ENCODE measurements around the gene MRRF.
"Not testable (repeated sequence)": the region's sequence is repeated elsewhere in the genome, so short reads cannot be mapped to it uniquely, and the experiment has no call there.

MRRF gene

GRCh38 chr9:122274055-122274454 lies 9.4 kb downstream of the MRRF start:
- in situ Hi-C loops (cut with MboI; ENCODE audit: low sequenced_read_pairs), result no loop called here

GRCh38 chr9:122276096-122276495 lies 11.4 kb downstream of the MRRF start:
- in situ Hi-C loops (cut with MboI; ENCODE audit: low sequenced_read_pairs), result no loop called here

- in situ Hi-C loops (cut with MboI; ENCODE audit: low sequenced_read_pairs), result no loop called here
Measured at GRCh38 chr9:122277285-122277897, 12.7 kb downstream of the MRRF start.

- in situ Hi-C loops (cut with MboI; ENCODE audit: low sequenced_read_pairs), result no loop called here
Measured at GRCh38 chr9:122281368-122281767, 16.7 kb downstream of the MRRF start.

- in situ Hi-C loops (cut with MboI; ENCODE audit: low sequenced_read_pairs), result no loop called here
Measured at GRCh38 chr9:122286764-122287163, 22.1 kb downstream of the MRRF start.

GRCh38 chr9:122287214-122287720 lies 22.6 kb downstream of the MRRF start:
- in situ Hi-C loops (cut with MboI; ENCODE audit: low sequenced_read_pairs), result no loop called here

- in situ Hi-C loops (cut with MboI; ENCODE audit: low sequenced_read_pairs), result no loop called here
Measured at GRCh38 chr9:122291458-122291857, 26.8 kb downstream of the MRRF start.

- in situ Hi-C loops (cut with MboI; ENCODE audit: low sequenced_read_pairs), result no loop called here
Measured at GRCh38 chr9:122294531-122294930, 29.8 kb downstream of the MRRF start.

GRCh38 chr9:122297512-122297911 lies 32.8 kb downstream of the MRRF start:
- in situ Hi-C loops (cut with MboI; ENCODE audit: low sequenced_read_pairs), result no loop called here

GRCh38 chr9:122302237-122303093 lies 37.8 kb downstream of the MRRF start:
- in situ Hi-C loops (cut with MboI; ENCODE audit: low sequenced_read_pairs), result no loop called here

GRCh38 chr9:122307061-122307460 lies 42.4 kb downstream of the MRRF start:
- in situ Hi-C loops (cut with MboI; ENCODE audit: low sequenced_read_pairs), result no loop called here

- in situ Hi-C loops (cut with MboI; ENCODE audit: low sequenced_read_pairs), result no loop called here
Measured at GRCh38 chr9:122307925-122308324, 43.2 kb downstream of the MRRF start.

GRCh38 chr9:122309861-122310260 lies 45.2 kb downstream of the MRRF start:
- in situ Hi-C loops (cut with MboI; ENCODE audit: low sequenced_read_pairs), result no loop called here

- in situ Hi-C loops (cut with MboI; ENCODE audit: low sequenced_read_pairs), result no loop called here
Measured at GRCh38 chr9:122314165-122314564, 49.5 kb downstream of the MRRF start.

- in situ Hi-C loops (cut with MboI; ENCODE audit: low sequenced_read_pairs), result no loop called here
Measured at GRCh38 chr9:122315534-122315933, 50.9 kb downstream of the MRRF start.

- in situ Hi-C loops (cut with MboI; ENCODE audit: low sequenced_read_pairs), result no loop called here
Measured at GRCh38 chr9:122318284-122318683, 53.6 kb downstream of the MRRF start.

GRCh38 chr9:122320413-122320881 lies 55.8 kb downstream of the MRRF start:
- in situ Hi-C loops (cut with MboI; ENCODE audit: low sequenced_read_pairs), result no loop called here

- in situ Hi-C loops (cut with MboI; ENCODE audit: low sequenced_read_pairs), result no loop called here
Measured at GRCh38 chr9:122322553-122322952, 57.9 kb downstream of the MRRF start.

- in situ Hi-C loops (cut with MboI; ENCODE audit: low sequenced_read_pairs), result not testable (repeated sequence)
Measured at GRCh38 chr9:122324665-122325064, 60.0 kb downstream of the MRRF start.

- in situ Hi-C loops (cut with MboI; ENCODE audit: low sequenced_read_pairs), result no loop called here
Measured at GRCh38 chr9:122325124-122325523, 60.4 kb downstream of the MRRF start.

- in situ Hi-C loops (cut with MboI; ENCODE audit: low sequenced_read_pairs), result no loop called here
Measured at GRCh38 chr9:122327175-122327574, 62.5 kb downstream of the MRRF start.

- in situ Hi-C loops (cut with MboI; ENCODE audit: low sequenced_read_pairs), result no loop called here
Measured at GRCh38 chr9:122329597-122329996, 64.9 kb downstream of the MRRF start.
